Sciatic nerve (tissue), 2 donors: Measurements from ENCODE around the gene GAL. TPM values are rescaled to one million over a fixed set of nuclear protein-coding genes. Genes with fewer than 3 reads are reported as not detected.

Experiments used
- ATAC-seq: fragments of 200-7000 bp; cut with Tn5 transposase; one replicate; pipeline ENCODE4 v1.9.1; 2020; ENCODE audit warnings: mild to moderate bottlenecking, moderate library complexity
- DNase-seq: peaks from one replicate; pipeline ENCODE4 v3.0.0-alpha.2; 2020; ENCODE audit warnings: low spot score
- intact Hi-C: fragments of 100-400 bp; cut with DNase I; formaldehyde crosslinking; loops from one replicate; pipeline ENCODE4 v1.14.2; 2022
- total RNA-seq: library from RNA; stranded (reverse); fragmentation: NEBNext Ultra II Directional; extraction: Animal tissue kit (Norgen Biotek cat#: 25700); gene quantifications from one replicate; pipeline ENCODE4 v1.2.1, GENCODE V29; 2021
- donor health status: DM: no; HTN: no; CAD: no.
- donor health status: DM: no; HTN: no; CAD: no.

The GAL gene
- total RNA-seq, 1 donor from 2014 or later: not detected

GRCh38 chr11:68673991-68674390 is 10.4 kb upstream of the GAL start:
- intact Hi-C loops: no loop called here
- DNase-seq (no peak), ATAC-seq (no peak)

GRCh38 chr11:68674461-68674860 is 9.9 kb upstream of the GAL start:
- ATAC-seq (no peak), DNase-seq (no peak)
- intact Hi-C loops: no loop called here

- ATAC-seq (peak; percentile 39), DNase-seq (no peak)
- intact Hi-C loops: no loop called here
These were observed 6.9 kb upstream of the GAL start for GRCh38 chr11:68677432-68677831.

GRCh38 chr11:68678031-68678441 is 6.3 kb upstream of the GAL start:
- DNase-seq: no peak
- intact Hi-C loops: no loop called here
- ATAC-seq: no peak

GRCh38 chr11:68680541-68681231 is 3.7 kb upstream of the GAL start:
- intact Hi-C loops: no loop called here
- ATAC-seq (no peak), DNase-seq (no peak)

- intact Hi-C loops: no loop called here
- ATAC-seq: no peak
- no peak for DNase-seq
These were observed 1.8 kb upstream of the GAL start for GRCh38 chr11:68682531-68682961.

- ATAC-seq (peak; percentile 8), DNase-seq (no peak)
These were observed 1.2 kb upstream of the GAL start for GRCh38 chr11:68683121-68683520.

GRCh38 chr11:68683536-68684384 is 584 bp upstream of the GAL start:
- no peak for DNase-seq
- ATAC-seq: no peak
- intact Hi-C loops: no loop called here

More at GRCh38 chr11:68683121-68683520, 1.2 kb upstream of the GAL start:
- intact Hi-C loops: no loop called here

GRCh38 chr11:68685656-68686380 is 1.5 kb downstream of the GAL start:
- ATAC-seq (no peak), DNase-seq (no peak)
- intact Hi-C loops: no loop called here

GRCh38 chr11:68686486-68686885 is 2.1 kb downstream of the GAL start:
- no peak for DNase-seq
- no peak for ATAC-seq
- intact Hi-C loops: no loop called here

GRCh38 chr11:68687311-68687710 is 3.0 kb downstream of the GAL start:
- ATAC-seq (no peak), DNase-seq (no peak)
- intact Hi-C loops: no loop called here

GRCh38 chr11:68687986-68688385 is 3.6 kb downstream of the GAL start:
- ATAC-seq (no peak), DNase-seq (no peak)
- intact Hi-C loops: no loop called here

GRCh38 chr11:68688881-68689280 is 4.5 kb downstream of the GAL start:
- intact Hi-C loops: no loop called here
- DNase-seq (no peak), ATAC-seq (no peak)

- ATAC-seq (no peak), DNase-seq (no peak)
- intact Hi-C loops: no loop called here
These were observed 5.6 kb downstream of the GAL start for GRCh38 chr11:68689737-68690625.

- DNase-seq (no peak), ATAC-seq (no peak)
- intact Hi-C loops: no loop called here
These were observed 6.5 kb downstream of the GAL start for GRCh38 chr11:68690671-68691401.

GRCh38 chr11:68691402-68691784 is 7.0 kb downstream of the GAL start:
- intact Hi-C loops: no loop called here
- ATAC-seq (no peak), DNase-seq (no peak)

GRCh38 chr11:68692115-68692514 is 7.8 kb downstream of the GAL start:
- DNase-seq (no peak), ATAC-seq (no peak)
- intact Hi-C loops: no loop called here

- intact Hi-C loops: no loop called here
- ATAC-seq: no peak
- no peak for DNase-seq
These were observed 8.6 kb downstream of the GAL start for GRCh38 chr11:68692871-68693483.
